ENCODE results near the gene INPP5A.
"Not testable (repeated sequence)": the region's sequence is repeated elsewhere in the genome, so short reads cannot be mapped to it uniquely, and the experiment has no call there.

INPP5A gene

DNA sequence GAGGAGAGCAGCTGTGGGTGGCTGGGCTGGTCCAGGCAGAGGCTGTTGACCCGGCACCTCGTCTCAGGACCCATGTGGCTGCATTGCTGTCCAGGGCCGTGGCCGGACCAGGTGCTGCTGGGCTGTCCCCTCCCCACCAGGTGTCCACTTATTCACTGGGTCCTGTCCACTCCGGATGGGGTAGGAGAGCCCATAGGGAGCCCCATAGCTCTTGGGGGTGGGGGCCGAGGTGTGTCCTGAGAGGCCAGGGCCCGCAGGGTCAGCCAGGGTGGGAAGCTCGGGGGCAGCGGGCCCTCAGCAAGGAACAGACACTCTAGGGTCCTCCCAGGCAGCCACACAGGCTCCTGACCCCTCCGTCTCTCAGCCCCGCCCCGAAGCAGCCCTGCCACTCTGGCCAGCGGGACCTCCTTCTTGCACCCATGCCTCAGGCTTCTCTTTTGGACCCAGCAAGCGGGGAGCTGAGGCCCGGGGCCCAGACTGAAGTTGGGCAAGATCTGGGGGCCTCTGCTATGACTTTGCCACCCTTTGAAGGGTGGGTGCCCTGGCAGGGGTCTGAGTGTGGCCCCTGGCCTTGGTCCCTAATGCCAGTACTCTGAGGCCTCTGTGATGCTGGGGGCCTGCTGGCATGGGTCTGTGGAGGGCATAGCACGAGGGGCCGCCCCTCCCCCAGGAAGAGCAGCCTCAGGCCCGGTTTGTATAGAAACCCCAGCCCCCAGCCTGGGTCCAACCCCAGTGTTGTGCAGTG, 162.0 kb downstream of the INPP5A start:
- DNase-seq = no peak

DNA sequence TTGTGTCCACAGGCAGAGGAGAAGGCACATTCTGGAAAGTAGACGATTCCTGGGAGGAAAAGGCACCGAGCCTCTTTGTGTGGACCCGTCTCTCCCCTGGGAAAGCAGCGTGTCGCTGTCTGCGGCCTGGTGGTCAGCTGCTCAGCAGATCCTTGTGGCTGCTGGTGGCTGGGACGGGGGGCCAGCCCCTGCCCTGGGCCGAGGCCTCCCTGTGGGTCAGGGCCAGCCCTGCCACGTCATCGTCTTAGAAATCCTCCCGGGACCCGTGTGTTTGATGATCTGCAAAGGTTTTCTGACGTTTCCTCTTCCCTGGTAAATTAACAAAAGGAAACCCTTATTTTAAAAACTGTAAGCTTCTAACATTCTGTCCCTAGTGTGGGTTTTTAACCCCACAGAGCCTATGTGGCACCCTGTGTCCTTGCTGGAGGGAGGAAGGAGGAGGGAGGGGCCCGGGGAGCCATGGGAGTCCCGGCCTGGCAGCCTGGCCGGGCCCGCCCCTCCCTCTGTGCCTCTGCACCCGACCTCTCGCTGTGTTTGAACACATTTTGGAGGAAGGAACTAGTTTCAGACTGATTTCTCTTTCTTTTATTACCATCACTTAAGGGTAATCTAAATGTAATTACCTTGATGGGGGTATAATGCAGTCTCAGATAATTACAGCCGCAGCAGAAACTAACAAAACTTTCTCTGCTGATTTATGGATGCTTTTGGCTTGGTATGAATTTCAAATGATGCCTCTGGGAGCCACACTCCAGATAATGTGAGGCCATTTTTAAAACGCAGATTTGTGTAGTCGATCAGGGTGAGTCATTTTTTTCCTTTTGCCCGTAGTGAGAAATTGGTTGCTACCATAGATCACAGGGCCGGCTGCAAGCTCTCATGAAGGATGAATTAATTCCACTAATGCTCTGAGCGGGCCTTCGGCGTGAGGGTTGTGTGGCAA, 162.8 kb downstream of the INPP5A start:
- no peak for DNase-seq

- DNase-seq = no peak
These were observed 163.7 kb downstream of the INPP5A start for GRCh38 chr10:132701099-132701845.

DNA sequence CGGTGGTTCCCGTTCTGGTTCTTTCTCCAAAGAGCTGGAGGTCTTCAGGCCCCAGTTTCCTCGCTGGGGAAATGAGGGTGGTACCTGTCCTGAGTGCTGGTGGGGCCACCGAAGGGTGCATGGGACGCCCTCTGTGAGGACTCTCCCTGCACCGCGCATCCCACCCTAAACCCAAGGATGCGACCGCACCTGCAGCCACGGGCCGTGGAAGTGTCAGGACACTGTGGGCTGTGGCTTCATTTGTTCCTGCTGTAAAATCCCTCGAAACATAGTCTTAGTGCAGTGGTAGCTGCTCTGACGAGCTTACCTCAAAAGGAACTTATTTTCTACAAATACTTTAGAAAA, 164.2 kb downstream of the INPP5A start:
- DNase-seq = no peak

GRCh38 chr10:132702601-132703418, 165.2 kb downstream of the INPP5A start:
- DNase-seq = no peak

- no peak for DNase-seq
These were observed 165.9 kb downstream of the INPP5A start for GRCh38 chr10:132703419-132704007.

DNA sequence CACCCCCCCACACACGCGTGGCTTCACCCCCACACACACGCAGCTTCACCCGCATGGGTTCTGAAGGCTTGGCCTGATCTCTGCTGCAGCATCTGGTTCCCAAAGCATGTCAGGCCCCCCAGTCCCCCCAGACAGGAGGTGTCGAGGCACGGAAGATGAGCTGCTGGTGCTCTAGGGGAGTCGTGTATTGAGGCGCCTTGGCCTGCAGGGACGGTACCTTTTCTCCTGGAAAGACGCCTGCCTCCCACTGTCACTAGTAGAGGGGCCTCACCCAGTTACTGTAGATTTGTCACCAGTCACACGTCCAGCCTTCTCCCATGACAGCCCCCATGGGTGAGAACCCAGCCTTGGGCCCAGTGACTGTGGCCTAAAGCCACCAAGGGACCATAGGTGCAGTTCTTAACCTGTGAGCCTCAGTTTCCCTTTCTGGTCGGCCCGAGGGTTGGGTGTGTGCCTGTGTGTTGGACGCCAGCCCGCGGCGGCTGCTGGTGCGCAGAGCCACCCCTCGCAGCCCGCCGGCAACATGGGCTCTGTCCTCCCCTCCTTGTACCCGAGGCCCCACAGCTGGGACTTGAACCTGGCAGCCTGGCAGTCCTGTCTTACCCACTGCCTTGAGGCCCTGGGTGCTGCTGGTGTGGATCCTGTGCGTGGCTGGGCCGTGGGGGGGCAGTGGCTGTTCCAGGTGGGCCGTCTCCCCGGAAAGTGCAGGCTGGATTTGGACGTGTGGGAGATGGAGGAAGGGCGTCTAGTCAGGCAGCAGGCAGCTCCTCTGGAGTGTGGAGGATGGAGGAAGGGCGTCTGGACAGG, 166.6 kb downstream of the INPP5A start:
- no peak for DNase-seq

GRCh38 chr10:132704815-132705064, 167.2 kb downstream of the INPP5A start:
- DNase-seq = not testable (repeated sequence)

- no peak for DNase-seq
These were observed 167.6 kb downstream of the INPP5A start for GRCh38 chr10:132705173-132705572.

DNA sequence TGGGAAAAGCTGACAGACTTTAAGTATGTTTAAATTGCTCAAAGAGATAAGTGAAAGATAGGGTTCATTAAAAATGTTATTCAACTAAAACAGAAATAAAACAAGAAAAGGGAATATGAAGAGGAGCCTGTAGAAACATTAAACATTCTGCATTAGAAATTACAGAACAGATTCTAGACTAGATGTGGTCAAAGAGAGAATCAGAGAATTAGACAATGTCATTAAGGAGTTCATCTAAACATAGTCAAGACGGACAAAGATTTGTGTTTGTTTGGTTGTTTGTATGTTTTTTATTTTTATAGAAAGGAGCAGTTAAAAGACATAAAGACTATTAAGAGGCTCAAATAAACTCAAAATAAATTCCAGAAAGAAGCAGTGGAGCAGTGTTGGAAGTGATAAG, 168.4 kb downstream of the INPP5A start:
- no peak for DNase-seq

DNA sequence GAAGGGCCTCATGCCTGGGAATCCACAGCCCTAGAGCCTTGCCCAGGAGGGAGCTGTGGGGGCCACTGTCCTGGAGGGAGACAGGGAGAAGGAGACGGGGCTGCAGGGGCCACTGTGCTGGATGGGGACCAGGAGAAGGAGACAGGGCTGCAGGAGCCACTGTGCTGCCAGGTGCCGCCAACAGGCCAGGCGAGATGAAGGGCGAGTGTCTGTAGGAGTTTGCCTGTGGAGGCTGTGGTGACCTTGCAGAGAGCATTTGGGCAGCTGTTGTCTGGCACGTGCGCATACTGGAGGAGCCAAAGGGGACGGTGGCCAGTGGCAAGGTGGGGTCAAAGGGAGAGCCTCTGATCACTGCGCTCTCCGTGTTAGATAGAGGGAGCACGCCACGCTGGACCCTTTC, 169.1 kb downstream of the INPP5A start:
- DNase-seq = no peak

- no peak for DNase-seq
These were observed 169.7 kb downstream of the INPP5A start for GRCh38 chr10:132707121-132707775.

DNA sequence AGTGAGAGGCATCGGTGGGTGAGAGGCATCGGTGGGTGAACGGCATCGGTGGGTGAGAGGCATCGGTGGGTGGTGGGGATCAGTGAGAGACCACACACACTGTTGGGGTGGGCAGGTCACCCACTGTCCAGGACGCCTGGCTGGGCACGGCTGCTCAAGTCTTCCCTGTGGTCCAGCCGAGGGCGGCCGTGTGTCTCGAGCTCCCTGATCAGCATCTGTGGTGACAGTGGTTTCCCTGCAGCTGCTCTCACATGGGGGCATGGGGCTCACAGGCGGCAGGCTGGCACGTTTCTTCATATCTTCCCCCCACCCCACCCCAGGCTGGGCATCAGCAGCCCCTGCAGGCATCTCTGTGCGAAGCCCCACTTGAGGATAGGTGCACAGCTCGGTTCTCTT, 170.2 kb downstream of the INPP5A start:
- DNase-seq = no peak

GRCh38 chr10:132708441-132708840, 170.9 kb downstream of the INPP5A start:
- DNase-seq = no peak

DNA sequence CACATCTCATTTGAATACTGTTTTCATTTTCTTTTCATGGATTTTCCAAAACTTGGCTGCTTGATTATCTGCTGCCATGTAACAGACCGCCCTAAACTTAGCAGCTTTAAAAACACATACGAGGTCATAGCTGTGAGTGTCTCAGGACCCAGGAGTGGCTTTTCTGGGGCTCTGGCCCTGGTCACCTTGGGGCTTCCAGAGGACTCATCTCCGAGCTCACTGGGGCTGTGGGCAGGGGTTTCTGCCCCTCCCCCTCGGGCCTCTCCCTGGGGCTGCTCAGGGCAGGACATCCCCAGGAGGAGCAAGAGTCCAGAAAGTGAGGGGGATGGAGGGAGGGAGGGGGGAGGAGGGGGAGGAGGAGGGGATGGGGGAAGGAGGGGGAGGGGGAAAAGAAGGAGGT, 171.3 kb downstream of the INPP5A start:
- DNase-seq = no peak

DNA sequence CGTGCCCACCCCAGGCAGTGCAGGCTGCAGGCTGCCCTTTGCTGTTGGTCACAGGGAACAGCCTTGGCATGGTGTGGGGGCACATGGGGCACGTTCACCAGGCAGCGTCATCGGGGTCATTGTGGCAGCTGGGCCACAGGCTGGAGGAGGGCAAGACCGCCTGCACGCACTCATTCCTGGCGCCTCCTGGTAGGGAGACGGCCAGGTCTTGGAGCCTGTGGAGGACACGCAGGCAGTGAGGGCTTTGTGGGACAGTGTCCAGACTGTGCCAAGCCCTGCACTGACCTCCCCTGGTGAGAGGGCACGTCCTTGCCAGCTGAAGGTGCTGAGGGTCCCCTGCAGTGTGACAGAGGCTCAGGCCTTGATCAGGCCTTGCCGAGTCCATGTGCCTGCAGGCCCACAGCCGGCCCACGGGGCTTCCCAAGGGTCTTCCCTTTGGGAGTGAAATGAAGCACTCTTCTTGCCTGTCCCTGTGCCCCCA, 171.9 kb downstream of the INPP5A start:
- no peak for DNase-seq

DNA sequence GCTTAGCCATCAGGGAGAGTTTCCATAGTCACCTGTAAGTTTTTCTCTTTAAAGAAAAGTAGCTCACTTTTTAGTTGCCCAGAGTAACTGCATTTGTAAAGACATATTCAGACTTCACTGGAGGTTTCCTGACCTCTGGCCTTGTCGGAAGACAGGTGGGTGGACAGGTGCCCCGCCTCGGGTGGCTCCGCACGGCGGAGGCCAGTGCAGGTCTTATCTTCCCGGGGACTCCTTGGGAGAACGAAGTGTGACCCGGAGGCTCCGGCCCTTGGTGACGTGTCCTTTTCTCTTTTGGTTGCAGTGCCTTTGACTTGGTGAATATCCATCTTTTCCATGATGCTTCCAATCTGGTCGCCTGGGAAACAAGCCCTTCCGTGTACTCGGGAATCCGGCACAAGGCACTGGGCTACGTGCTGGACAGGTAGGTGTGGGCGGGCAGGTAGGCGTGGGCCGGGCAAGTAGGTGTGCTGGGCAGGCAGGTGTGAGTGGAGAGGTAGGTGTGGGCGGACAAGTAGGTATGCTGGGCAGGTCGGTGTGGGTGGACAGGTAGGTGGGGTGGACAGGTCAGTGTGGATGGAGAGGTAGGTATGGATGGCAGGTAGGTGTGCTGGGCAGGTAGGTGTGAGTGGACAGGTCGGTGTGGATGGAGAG, 172.6 kb downstream of the INPP5A start:
- no peak for DNase-seq

DNA sequence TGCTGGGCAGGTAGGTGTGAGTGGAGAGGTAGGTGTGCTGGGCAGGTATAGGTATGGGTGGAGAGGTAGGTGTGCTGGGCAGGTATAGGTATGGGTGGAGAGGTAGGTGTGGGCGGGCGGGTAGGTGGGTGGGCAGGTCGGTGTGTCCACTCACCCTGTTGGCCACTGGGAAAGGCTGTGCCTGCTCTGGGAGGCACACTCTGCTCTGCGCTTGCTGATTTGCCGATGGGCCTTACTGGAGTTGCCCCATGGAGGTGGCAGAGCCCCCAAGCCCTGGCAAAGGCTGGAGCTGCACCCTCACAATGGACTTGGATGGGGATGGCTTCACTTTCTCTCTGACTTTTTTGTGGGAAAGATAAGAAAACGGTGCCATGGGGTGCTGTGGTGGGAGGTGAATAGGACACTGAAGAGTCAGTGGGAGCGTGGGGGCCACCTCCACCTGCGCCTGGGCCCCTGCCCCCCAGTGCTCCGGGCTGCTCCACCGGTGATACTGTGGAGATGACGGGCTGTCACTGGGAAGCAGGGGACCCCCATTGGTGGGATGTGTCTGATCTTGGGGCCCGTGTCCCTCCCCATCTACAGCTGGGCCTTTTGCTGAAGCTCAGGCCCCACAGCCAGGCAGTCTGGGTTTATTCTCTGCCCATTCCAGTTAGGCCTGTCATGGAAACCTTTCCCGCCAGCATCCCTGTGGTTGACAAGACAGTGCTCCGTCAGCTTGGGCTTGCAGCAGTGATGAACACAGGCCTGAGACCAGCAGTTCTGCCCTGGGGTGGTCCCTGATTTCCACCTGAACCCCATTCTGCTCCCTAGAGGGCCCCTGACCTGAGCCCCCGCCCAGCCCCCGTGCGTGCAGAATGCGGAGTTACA, 173.4 kb downstream of the INPP5A start:
- no peak for DNase-seq

GRCh38 chr10:132711613-132712121, 174.1 kb downstream of the INPP5A start:
- DNase-seq = no peak
